ENCODE data around the gene LRP11. TPM values are rescaled to one million over a fixed set of nuclear protein-coding genes. Genes with fewer than 3 reads are reported as not detected.

LRP11 gene
- total RNA-seq, 1 experiment from 2014 or later = 31.1 TPM

DNA sequence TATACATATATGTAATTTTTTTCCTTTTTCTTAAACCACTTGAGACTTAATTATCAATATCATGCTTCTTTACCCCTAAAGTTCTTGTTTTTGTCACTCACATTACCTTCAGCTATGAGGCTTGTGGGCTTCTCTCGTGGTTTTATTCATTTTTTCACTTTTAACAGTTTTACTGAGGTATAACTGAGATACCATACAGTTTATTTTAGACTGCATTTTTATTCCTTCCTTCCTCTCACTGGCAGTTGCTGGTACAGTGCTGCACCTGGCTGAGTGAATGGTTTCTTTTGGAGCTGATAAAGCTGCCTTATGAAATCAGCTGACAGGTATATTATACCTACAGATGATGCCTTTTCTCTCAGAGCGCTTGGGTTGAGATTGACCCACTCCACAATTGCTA, 54.4 kb downstream of the LRP11 start:
- no peak overlapping the region for H3K27ac Mint-ChIP-seq (ENCODE audit: unreplicated experiment)
- CTCF ChIA-PET = no interaction called here
- no peak for DNase-seq
- no peaks in the 10 kb centered on the region for H3K9me3 Mint-ChIP-seq (ENCODE audit: low read depth, unreplicated experiment)
- no TSS peak for BruUV-seq (replicated peaks)
- H3K27me3 Mint-ChIP-seq (ENCODE audit: unreplicated experiment) = no peaks in the 10 kb centered on the region
- no peak overlapping the region for H3K4me3 Mint-ChIP-seq (ENCODE audit: low read depth, unreplicated experiment)
- intact Hi-C loops (cut with micrococcal nuclease; ENCODE audit: unreplicated experiment) = no loop called here
- TF ChIP-seq, protein P1, sequence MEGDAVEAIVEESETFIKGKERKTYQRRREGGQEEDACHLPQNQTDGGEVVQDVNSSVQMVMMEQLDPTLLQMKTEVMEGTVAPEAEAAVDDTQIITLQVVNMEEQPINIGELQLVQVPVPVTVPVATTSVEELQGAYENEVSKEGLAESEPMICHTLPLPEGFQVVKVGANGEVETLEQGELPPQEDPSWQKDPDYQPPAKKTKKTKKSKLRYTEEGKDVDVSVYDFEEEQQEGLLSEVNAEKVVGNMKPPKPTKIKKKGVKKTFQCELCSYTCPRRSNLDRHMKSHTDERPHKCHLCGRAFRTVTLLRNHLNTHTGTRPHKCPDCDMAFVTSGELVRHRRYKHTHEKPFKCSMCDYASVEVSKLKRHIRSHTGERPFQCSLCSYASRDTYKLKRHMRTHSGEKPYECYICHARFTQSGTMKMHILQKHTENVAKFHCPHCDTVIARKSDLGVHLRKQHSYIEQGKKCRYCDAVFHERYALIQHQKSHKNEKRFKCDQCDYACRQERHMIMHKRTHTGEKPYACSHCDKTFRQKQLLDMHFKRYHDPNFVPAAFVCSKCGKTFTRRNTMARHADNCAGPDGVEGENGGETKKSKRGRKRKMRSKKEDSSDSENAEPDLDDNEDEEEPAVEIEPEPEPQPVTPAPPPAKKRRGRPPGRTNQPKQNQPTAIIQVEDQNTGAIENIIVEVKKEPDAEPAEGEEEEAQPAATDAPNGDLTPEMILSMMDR (IDR thresholded peaks at IDR 0.05; ENCODE audit: unreplicated experiment) = no peak
- peaks cover 5% of the 10 kb centered on the region for H3K36me3 Mint-ChIP-seq (ENCODE audit: insufficient read depth, unreplicated experiment)
- no peaks in the 10 kb centered on the region for H3K4me1 Mint-ChIP-seq (ENCODE audit: low read depth, unreplicated experiment)

DNA sequence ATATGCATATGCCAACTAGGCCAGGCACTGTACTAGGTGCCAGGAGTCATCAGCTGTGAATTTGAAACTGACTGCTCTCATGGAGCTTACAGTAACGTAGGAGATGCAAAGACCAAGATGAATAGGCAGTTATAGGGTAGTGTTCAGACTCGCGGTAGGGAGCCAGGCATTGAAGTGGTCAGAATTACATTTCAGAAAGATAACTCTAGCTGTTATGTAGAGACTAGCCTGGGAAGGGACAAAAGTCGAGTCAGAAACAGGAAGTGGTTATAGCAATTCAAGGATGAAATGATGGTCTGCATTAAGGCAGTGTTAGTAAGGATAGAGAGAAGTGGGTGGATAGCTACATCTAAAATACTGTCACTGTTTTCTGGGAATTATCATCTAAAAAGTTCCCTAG, 58.0 kb downstream of the LRP11 start:
- intact Hi-C loops (cut with micrococcal nuclease; ENCODE audit: unreplicated experiment) = no loop called here
- H3K36me3 Mint-ChIP-seq (ENCODE audit: insufficient read depth, unreplicated experiment) = peaks cover 5% of the 10 kb centered on the region
- no peak overlapping the region for H3K27ac Mint-ChIP-seq (ENCODE audit: unreplicated experiment)
- no peaks in the 10 kb centered on the region for H3K4me1 Mint-ChIP-seq (ENCODE audit: low read depth, unreplicated experiment)
- TF ChIP-seq, protein P1 (IDR thresholded peaks at IDR 0.05; ENCODE audit: unreplicated experiment) = no peak
- no peaks in the 10 kb centered on the region for H3K9me3 Mint-ChIP-seq (ENCODE audit: low read depth, unreplicated experiment)
- no TSS peak for BruUV-seq (replicated peaks)
- CTCF ChIA-PET = no interaction called here
- no peak overlapping the region for H3K4me3 Mint-ChIP-seq (ENCODE audit: low read depth, unreplicated experiment)
- DNase-seq = no peak
- no peaks in the 10 kb centered on the region for H3K27me3 Mint-ChIP-seq (ENCODE audit: unreplicated experiment)

DNA sequence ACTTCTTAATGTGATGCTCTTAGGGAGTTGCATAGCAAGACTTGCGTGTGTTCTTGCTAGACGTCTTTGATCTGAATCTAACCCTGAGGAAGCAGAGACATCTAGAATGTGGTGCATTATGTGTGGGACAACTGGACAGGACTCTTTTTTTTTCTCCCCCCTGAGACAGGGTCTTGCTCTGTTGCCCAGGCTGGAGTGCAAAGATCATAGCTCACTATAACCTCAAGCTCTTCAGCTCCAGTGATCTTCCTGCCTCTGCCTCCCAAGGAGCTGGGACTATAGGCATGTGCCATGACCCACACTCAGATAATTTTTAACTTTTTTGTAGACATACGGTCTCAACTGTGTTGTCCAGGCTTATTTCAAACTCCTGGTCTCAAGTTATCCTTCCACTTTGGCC, 80.6 kb downstream of the LRP11 start:
- intact Hi-C loops (cut with micrococcal nuclease; ENCODE audit: unreplicated experiment) = no loop called here
- CTCF ChIA-PET = interaction anchor here (0.7 kb wide), 1 partner anchor 180 kb away, joined by 3 read pairs; no protein-coding TSS in a partner anchor
- H3K4me3 Mint-ChIP-seq (ENCODE audit: low read depth, unreplicated experiment) = no peak overlapping the region
- no peaks in the 10 kb centered on the region for H3K9me3 Mint-ChIP-seq (ENCODE audit: low read depth, unreplicated experiment)
- no TSS peak for BruUV-seq (replicated peaks)
- TF ChIP-seq, protein P1 (IDR thresholded peaks at IDR 0.05; ENCODE audit: unreplicated experiment) = no peak
- peaks cover 11% of the 10 kb centered on the region for H3K36me3 Mint-ChIP-seq (ENCODE audit: insufficient read depth, unreplicated experiment)
- no peaks in the 10 kb centered on the region for H3K27me3 Mint-ChIP-seq (ENCODE audit: unreplicated experiment)
- no peaks in the 10 kb centered on the region for H3K4me1 Mint-ChIP-seq (ENCODE audit: low read depth, unreplicated experiment)
- no peak overlapping the region for H3K27ac Mint-ChIP-seq (ENCODE audit: unreplicated experiment)
- no peak for DNase-seq

DNA sequence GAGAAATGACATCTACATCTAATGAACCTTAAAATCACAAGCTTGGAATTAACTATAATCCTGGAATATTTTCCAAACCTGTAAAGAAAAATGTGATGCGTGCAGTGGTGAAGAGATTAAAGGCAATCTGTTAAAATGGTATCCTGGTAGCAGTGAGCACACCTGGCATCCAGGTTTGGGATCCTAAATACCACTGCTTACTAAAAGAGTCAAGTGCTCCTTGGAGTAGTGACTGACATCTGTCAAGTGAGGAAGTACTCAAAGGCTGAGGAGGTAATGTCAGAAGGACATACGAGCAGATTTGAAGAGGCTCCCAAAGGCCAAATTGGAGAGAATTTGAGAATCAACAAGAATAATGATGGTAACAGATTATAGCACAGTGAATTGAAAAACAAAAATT, 81.8 kb downstream of the LRP11 start:
- CTCF ChIA-PET = no interaction called here
- Mint-ChIP-seq H3K4me1 (ENCODE audit: low read depth, unreplicated experiment) (no peaks in the 10 kb centered on the region), H3K27ac (ENCODE audit: unreplicated experiment) (no peak overlapping the region), H3K4me3 (ENCODE audit: low read depth, unreplicated experiment) (no peak overlapping the region), H3K36me3 (ENCODE audit: insufficient read depth, unreplicated experiment) (peaks cover 5% of the 10 kb centered on the region), H3K9me3 (ENCODE audit: low read depth, unreplicated experiment) (no peaks in the 10 kb centered on the region), H3K27me3 (ENCODE audit: unreplicated experiment) (no peaks in the 10 kb centered on the region)
- TF ChIP-seq, protein P1 (IDR thresholded peaks at IDR 0.05; ENCODE audit: unreplicated experiment) = no peak
- DNase-seq = no peak
- no TSS peak for BruUV-seq (replicated peaks)
- intact Hi-C loops (cut with micrococcal nuclease; ENCODE audit: unreplicated experiment) = no loop called here
